HG02678 (cell line): ENCODE data around the gene NHEJ1.

ENCODE experiments used
- ATAC-seq: cut with Tn5 transposase; IDR thresholded peaks from one replicate; pipeline ENCODE4 v1.9.1; 2021; ENCODE audit warnings: mild to moderate bottlenecking, moderate library complexity; ENCODE audit not compliant: unreplicated experiment

The NHEJ1 gene

GRCh38 chr2:219167997-219168396 lies 7.4 kb upstream of the NHEJ1 start:
- no peak for ATAC-seq

DNA sequence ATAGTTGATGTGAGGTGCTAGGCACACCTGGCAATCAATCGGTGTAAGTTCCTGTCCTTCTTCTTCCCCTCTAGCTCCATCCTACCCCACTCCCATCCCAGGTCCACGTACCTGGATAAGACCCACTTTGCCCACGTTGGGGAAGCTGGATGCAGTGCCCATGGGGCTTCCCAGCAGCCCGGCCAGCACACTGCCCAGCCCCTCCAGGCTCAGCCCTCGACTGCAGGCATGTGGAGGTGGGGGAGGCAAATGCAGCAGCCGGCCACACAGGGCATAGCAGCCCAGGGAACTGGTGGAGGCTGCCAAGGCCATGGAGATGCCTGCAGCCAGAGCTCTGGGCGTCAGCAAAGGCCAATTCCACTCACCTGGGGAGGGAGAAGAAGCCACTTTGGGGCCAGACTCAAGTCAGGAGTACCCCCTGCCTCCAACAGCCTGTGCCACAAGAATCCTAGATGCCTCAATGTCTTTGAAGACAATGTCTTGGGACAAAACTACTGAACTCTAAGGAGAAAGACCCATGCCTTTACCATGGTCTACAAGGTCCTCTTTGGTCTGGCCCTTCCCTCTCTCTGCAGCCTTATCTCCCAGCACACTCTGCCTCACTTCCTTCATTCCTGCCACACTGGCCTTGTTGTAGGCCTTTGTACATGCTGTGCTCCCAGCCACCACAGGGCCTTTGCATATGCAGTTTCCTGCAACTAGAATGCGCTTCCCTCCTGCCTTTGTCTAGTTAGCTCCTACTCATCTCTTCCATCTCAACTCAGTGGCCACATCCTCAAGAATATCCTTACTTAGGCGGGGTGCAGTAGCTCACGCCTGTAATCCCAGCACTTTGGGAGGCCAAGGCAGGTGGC lies 4.7 kb upstream of the NHEJ1 start:
- ATAC-seq, result no peak

- ATAC-seq, result no peak
Observed at GRCh38 chr2:219163156-219163555, 2.5 kb upstream of the NHEJ1 start.

GRCh38 chr2:219161097-219161496 lies 482 bp upstream of the NHEJ1 start:
- ATAC-seq, result no peak

- ATAC-seq, result no peak
Observed at GRCh38 chr2:219159771-219160185, 837 bp downstream of the NHEJ1 start.

- no peak for ATAC-seq
Observed at GRCh38 chr2:219158586-219158985, 2.0 kb downstream of the NHEJ1 start.

GRCh38 chr2:219158025-219158424 lies 2.6 kb downstream of the NHEJ1 start:
- no peak for ATAC-seq

DNA sequence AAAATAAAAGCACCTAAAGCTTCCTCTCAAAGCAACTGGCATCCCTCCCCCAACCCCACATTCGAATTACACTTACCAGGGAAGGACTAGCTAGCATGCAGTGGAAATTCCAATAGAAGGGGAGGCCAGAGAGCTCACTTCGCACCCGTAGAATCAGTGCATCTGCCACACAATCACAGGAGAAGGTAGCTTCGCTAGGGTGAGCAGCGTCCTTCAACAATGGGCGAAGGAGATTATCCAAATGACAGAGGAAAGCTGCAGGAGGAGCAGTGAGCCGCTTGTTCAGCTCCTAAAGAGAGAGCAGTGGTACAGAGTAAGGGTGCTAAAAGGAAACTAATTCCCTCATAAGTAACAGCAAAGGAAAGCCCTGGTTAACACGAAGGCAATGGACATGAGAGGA lies 3.2 kb downstream of the NHEJ1 start:
- no peak for ATAC-seq

DNA sequence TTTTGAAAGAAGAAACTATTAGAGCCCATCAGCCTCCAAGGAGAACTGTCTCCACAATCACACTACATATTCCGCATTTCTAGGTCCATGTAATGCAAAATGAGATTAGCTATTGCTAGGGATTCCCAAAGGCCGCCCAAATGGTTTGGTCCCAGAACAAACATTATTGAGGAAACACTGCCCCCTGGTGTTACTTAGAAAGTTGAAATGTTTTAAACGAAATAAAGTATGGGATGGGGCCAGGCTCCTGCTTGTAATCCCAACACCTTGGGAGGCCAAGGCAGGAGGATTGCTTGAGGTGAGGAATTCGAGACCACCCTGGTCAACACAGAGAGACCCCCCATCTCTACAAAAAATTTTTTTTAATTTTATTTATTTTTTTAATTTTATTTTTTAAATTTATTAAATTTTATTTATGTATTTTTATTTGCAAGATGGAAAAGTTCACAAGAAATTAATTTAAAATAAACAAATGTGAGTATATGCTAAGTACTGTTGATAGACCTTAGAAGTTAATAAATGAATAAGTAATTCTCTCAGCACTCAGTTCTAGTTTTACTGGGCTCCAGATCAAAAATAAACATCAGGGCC lies 5.5 kb downstream of the NHEJ1 start:
- ATAC-seq, result no peak

DNA sequence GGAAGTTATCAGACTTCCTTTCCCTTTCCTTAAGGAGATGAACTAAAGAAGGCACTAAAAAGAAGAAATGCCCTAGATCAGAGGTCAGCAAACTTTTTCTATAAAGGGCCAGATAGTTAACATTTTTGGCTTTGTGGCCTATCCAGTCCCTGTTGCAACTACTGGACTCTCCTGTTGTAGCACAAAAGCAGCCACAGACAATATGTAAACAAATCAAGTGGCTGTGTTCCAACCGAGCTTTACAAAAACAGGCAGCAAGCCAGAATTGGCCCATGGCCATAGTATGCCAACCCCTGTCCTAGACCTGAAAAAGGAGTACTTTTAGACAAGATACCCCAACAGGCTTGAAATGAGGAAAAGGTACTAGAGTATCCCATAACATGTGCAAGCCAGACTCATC lies 10.9 kb downstream of the NHEJ1 start:
- no peak for ATAC-seq

DNA sequence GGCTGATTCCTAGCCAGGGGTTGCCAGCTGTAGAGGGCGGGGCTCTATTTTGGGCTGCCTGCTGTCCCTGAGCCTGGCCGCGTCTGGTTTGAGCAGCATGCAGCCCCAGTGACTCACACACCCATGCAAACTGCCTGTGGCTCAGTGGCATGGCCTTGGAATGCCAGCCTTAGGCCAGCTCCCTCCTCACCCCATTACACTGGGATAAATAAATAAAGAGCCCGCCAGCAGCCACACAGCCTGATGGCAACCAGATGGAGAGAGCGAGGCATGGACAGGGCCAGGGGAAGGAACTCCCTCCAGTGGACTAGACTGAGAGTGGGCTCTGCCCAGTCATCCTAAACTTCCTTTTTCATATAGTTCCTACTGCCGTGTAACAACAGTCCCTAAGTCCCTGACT lies 18.3 kb downstream of the NHEJ1 start:
- ATAC-seq, result no peak

- no peak for ATAC-seq
Observed at GRCh38 chr2:219140722-219141121, 19.9 kb downstream of the NHEJ1 start.

DNA sequence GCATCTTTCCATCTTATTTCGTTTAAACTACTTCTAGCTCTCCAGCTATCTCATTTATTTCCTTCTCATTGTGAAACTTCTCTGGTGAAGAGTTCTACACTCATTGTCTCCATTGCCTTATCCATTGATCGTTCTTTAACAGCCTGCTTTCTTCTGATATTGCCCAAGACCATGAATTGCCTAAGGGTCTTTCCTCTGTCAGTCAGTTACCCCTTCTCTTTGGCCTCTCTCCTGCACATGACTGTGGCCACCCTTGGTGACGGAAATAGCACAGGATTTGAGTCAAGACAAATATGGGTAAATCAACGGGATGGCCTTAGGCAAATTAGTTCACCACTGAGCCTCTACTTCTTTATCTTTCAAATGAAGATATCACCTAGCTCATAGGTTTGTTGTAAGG lies 26.6 kb downstream of the NHEJ1 start:
- no peak for ATAC-seq

DNA sequence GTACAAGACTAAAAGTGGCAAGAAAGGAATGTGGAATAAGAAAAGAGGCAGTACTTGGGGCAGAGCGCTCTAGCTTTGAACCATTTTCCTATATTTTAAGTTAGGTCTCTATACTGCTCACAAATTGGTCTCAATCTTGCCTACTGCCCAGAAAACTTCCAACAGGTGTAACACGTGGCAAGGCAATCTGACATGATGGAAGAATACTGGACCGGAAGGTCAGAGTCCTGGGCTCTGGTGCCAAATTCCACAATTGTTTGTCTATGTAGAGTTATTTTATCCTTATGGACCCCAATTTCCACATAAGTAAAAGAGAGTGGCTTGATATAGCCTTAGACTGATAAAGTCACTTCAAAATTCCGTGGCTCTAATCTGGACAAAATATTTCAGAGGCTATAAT lies 28.9 kb downstream of the NHEJ1 start:
- ATAC-seq, result no peak

DNA sequence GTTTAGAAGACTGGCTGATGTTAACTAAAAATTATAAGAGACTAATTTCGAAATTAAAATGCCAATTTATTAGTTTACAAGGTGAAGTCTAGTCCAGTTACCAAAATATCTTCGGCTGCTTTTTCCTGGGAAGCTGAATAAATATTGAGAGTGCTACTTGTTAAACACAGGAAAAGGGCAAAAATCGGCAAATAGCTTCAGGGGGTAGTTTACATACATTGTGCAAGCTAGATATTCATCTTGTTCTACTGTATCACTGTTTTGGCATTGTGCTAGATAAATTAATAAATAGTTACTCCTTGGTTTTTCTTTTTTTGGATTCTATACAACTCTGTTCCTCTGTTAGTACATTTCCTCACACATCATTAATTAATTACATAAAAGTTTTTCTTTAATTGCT lies 29.3 kb downstream of the NHEJ1 start:
- no peak for ATAC-seq

DNA sequence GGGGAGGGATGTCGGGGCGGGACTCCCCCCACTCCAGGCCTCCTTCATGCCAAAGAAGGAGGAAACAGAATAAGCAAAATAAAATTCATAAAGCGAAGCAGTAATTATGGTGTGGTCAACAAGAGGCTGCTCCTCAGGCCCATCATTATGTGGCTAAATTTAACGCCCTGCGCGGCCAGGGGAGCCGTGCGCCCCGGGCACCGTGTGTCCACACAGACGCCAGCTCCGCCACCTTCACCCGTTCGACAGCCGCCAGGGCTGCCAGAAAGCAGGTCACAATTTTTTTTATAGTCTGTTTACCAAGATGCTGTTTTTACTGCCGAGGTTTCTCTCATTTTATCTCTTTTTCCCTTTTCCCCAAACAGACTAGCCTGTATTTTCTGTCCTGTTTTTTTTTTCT lies 31.0 kb downstream of the NHEJ1 start:
- no peak for ATAC-seq

DNA sequence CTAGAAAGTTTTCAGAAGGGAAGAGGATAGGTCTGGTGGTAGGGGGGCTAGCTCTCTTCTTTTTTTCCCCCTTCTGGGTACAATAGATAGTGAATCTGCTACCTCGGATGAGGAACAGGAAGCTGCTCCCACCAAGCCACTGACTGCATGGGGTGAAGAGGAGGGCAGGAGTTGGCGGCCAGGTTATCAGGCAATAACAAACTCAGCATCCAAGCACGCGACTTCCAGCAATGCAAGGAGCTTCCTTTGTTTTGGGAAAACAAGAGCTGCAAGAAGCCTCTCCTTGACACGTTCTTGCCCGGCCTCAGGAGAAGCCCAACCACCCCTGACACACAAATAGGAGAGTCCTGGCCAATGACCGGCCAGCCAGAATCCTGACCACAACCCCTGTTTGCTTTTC lies 32.2 kb downstream of the NHEJ1 start:
- no peak for ATAC-seq

DNA sequence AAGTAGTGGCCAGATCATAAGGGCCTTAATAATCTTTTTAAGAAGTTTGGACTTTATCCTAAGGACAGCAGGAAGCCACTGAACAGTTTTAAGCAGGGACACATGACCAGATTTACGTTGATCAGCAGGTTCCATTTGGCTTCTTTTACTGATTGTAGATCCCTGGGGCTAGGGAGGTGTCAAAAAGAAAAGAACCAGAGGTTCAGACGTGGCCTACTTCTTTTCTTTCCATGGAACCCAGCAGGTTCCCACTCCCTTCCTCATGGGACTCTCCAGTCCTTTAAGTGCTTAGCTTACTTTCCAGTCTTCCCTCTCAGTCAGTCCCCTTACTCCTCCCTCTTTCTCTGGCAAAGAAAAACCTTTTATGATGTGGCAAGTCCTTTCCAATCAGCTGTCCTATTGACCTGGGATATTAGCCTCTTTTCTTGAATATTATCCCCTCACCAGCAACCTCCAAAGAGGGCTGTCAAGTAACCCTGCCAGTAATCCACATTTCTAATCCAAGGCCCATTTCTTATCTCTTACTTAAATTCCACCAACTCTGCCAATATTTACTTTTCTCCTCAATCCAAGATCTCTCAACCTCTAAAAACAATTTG lies 33.5 kb downstream of the NHEJ1 start:
- ATAC-seq, result no peak

- ATAC-seq, result no peak
Observed at GRCh38 chr2:219126555-219126954, 34.1 kb downstream of the NHEJ1 start.

DNA sequence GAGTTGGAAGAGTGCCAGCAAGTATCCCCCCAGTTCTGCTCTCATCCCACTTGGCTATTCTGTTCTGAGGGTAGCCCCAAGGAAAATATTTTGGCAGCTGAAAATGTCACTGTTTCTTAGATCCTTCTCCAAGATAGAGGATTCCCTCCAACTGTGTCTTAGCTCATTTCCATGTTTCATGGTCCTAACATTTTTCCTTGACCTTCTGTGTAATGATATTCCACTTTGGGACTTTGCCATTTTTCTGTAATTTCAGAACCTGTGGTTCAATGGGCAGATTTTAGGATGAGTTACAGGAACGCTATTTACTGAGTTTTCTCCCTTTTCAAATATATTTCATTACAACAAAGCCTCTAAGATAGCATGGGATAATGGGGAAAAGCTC lies 34.7 kb downstream of the NHEJ1 start:
- no peak for ATAC-seq

GRCh38 chr2:219125225-219125885 lies 35.3 kb downstream of the NHEJ1 start:
- ATAC-seq, result no peak
